Mucosa of descending colon (tissue), 3 donors: ENCODE results near the gene AGAP3. TPM values are rescaled to one million over a fixed set of nuclear protein-coding genes. Genes with fewer than 3 reads are reported as not detected.

Source experiments
- ATAC-seq: fragments of 200-7000 bp; cut with Tn5 transposase; one replicate; pipeline ENCODE4 v1.9.1; 2020; ENCODE audit warnings: mild to moderate bottlenecking, moderate library complexity
- DNase-seq, 3 donors: peaks; one replicate each; pipeline ENCODE4 v3.0.0-alpha.2; 2020
- H3K36me3 ChIP-seq: fragments of 200-600 bp; one replicate; pipeline ENCODE4 v1.8.0; 2021; ENCODE audit warnings: low read depth, mild to moderate bottlenecking
- H3K4me1 ChIP-seq: fragments of 200-600 bp; one replicate; pipeline ENCODE4 v1.8.0; 2021; ENCODE audit warnings: low read depth, mild to moderate bottlenecking
- H3K4me3 ChIP-seq: fragments of 200-600 bp; one replicate; pipeline ENCODE4 v1.8.0; 2021; ENCODE audit warnings: mild to moderate bottlenecking
- H3K9me3 ChIP-seq: fragments of 200-600 bp; one replicate; pipeline ENCODE4 v1.8.0; 2021; ENCODE audit warnings: mild to moderate bottlenecking
- CTCF ChIP-seq: fragments of 200-600 bp; IDR thresholded peaks from one replicate; pipeline ENCODE4 v1.8.0; 2022; ENCODE audit warnings: antibody characterized with exemption, mild to moderate bottlenecking
- intact Hi-C, 2 donors: fragments of 100-400 bp; cut with DNase I in 1 of 2; cut with micrococcal nuclease in 1 of 2; formaldehyde crosslinking; loops; one replicate each; pipeline versions ENCODE4 v1.11.0 to v1.11.1; 2022; cut with DNase I, micrococcal nuclease
- total RNA-seq, 3 donors: library from RNA; stranded (reverse); fragmentation: NEBNext Ultra II Directional in 2 of 3; extraction: Animal tissue kit (Norgen Biotek cat#: 25700) in 2 of 3; gene quantifications; one replicate each; pipeline versions ENCODE4 v1.2.1 to v1.2.4, GENCODE V29; 2021 to 2023
- donor health status: DM: no; HTN: no; CAD: no; lungs with moderate emphysema.
- donor health status: DM: no; HTN: no; CAD: no.
- donor health status: DM: no; HTN: yes; CAD: no.

Gene AGAP3
- total RNA-seq, 3 donors from 2014 or later: 39.7 to 116 (median 50.6) TPM

GRCh38 chr7:151073990-151074389 is 12.3 kb upstream of the AGAP3 start:
- ATAC-seq (no peak), DNase-seq (peak in 1 of 3 donors; percentile 15)
- intact Hi-C loops: no loop called here
- Histone ChIP-seq H3K36me3 (peaks cover 5% of the 10 kb centered on the region), H3K9me3 (no peaks in the 10 kb centered on the region), H3K4me3 (no peak overlapping the region), H3K4me1 (peaks cover under 1% of the 10 kb centered on the region)
- no peak for TF ChIP-seq CTCF

DNA sequence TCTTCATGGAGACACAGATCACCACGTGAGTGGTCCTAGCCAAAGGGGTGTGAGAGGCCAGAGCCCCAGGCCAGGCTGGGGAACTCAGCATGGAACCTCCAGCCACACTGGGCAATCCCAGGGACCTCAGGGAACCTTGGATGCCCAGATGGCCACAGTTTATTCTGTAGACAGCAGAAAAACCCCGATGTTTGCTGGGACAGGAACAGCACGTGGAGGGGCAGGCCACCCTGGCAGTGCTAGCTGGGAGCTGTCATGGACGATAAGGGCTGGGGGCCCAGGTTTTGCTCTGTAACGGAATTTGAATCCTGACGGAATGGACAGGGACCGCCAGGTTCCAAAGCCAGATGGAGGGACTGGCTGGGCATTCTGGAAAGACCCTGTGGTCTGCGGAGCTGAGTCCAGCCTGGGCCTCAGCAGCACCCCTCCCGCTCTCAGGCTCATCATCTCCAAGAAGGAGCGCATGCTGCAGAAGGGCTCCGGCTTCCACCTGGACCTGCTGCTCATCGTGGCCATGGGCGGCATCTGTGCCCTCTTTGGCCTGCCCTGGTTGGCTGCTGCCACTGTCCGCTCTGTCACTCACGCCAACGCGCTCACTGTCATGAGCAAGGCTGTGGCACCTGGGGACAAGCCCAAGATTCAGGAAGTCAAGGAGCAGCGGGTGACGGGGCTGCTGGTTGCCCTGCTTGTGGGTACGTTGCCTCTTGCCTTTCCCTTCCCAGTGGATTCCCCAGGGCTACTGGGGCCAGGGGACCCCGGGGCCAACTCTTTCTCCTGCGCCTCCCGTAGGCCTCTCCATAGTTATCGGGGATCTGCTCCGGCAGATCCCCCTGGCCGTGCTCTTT is 11.2 kb upstream of the AGAP3 start:
- intact Hi-C loops: no loop called here
- Histone ChIP-seq H3K4me3 (no peak overlapping the region), H3K9me3 (no peaks in the 10 kb centered on the region), H3K36me3 (peaks cover 4% of the 10 kb centered on the region), H3K4me1 (peaks cover 11% of the 10 kb centered on the region)
- DNase-seq: peak in 1 of 3 donors; percentile 26
- no peak for ATAC-seq
- no peak for TF ChIP-seq CTCF

- no peaks in the 10 kb centered on the region for H3K9me3 ChIP-seq
- peaks cover 12% of the 10 kb centered on the region for H3K4me1 ChIP-seq
- no peak for ATAC-seq
- H3K36me3 ChIP-seq: no peaks in the 10 kb centered on the region
- DNase-seq: no peak
- no peak overlapping the region for H3K4me3 ChIP-seq
- intact Hi-C loops: no loop called here
- TF ChIP-seq CTCF: no peak
These were observed 10.7 kb upstream of the AGAP3 start for GRCh38 chr7:151075662-151075971.

GRCh38 chr7:151075978-151076426 is 10.3 kb upstream of the AGAP3 start:
- H3K9me3 ChIP-seq: no peaks in the 10 kb centered on the region
- DNase-seq (no peak), ATAC-seq (no peak)
- no peak overlapping the region for H3K4me3 ChIP-seq
- TF ChIP-seq CTCF: no peak
- peaks cover 13% of the 10 kb centered on the region for H3K4me1 ChIP-seq
- H3K36me3 ChIP-seq: no peaks in the 10 kb centered on the region
- intact Hi-C loops: no loop called here

DNA sequence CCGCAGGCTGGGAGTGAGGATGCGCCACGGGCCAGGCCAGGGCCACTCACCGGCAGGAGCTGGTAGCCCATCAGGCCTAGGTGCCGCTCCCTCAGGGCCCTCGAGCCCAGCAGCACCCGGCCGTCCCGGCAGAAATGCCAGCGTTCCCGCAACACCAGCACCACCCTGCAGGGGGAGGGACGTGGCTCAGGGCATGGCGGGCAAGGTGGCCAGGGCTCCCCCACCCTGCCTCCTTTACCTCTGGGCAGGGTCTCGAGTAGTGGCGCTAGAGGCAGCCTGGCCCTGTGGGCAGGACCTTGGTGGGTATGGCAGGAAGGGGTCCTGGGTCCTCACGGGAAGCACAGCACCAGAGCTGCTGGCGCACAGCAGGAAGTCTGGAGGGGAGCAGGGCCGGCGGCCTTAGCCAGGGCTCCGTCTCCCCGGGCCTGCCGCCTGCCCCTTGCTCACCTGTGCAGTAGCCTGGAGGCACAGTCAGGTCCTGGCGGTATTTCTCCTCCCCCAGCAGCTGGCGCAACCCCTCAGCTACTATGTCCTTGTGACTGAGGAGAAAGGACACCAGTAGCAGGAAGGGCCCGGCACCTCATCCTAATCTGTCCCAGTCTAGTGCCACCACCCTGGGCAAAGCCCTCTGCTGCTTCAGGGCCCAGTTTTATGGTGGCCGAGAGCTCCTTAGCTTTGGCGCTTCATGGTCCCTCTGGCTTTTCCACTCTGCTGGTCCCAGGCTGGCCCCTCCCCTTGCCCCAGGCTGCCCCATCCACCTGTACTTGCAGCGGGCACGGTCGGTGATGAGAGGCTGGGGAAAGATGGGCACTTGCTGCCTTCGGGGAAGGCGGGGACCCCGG is 9.2 kb upstream of the AGAP3 start:
- peaks cover 24% of the 10 kb centered on the region for H3K4me1 ChIP-seq
- no peaks in the 10 kb centered on the region for H3K9me3 ChIP-seq
- intact Hi-C loops: no loop called here
- H3K4me3 ChIP-seq: no peak overlapping the region
- DNase-seq (peak in 2 of 3 donors; percentile 51 to 53), ATAC-seq (no peak)
- no peak for TF ChIP-seq CTCF
- no peaks in the 10 kb centered on the region for H3K36me3 ChIP-seq
